Prostate gland (tissue), 2 donors: ENCODE data around the gene ZNF281.

ENCODE experiments used
- CTCF ChIP-seq, 4 experiments: fragments of 200-600 bp in 2 of 4; fragments of 450-650 bp in 2 of 4; sonication (generic) in 2 of 4; IDR thresholded peaks; 1 replicate in 3 of 4; 2 replicates in 1 of 4; pipeline ENCODE4 v1.5.1; 2016 to 2019; ENCODE audit warnings: antibody characterized with exemption in 4 of 4, mild to moderate bottlenecking in 2 of 4, moderate library complexity in 2 of 4
- POLR2AphosphoS5 ChIP-seq: sonication (generic); formaldehyde crosslinking; IDR thresholded peaks from one replicate; pipeline ENCODE4 v1.6.1; 2017; ENCODE audit warnings: antibody characterized with exemption

- no peak for TF ChIP-seq POLR2AphosphoS5
- TF ChIP-seq CTCF (IDR thresholded peaks at IDR 0.05): no peak
These were observed 43.2 kb upstream of the ZNF281 start for GRCh38 chr1:200452850-200453552.
